T-helper 2 cell (primary cell): Measurements from ENCODE around the gene RCBTB1.
A peak's percentile ranks its signal among the peaks of the same experiment; 100 is the strongest.

Source experiments
- DNase-seq, 5 experiments: peaks; one replicate each; pipeline versions ENCODE4 v3.0.0 to v3.0.0-alpha.2; 2012 to 2022

The RCBTB1 gene

GRCh38 chr13:49554387-49554786, 31.0 kb downstream of the RCBTB1 start:
- no peak for DNase-seq

GRCh38 chr13:49553888-49554287, 31.5 kb downstream of the RCBTB1 start:
- no peak for DNase-seq

- DNase-seq, result no peak
Measured at GRCh38 chr13:49550942-49551644, 34.3 kb downstream of the RCBTB1 start.

GRCh38 chr13:49549289-49549688, 36.1 kb downstream of the RCBTB1 start:
- no peak for DNase-seq

GRCh38 chr13:49546561-49546960, 38.8 kb downstream of the RCBTB1 start:
- DNase-seq, result no peak

- no peak for DNase-seq
Measured at GRCh38 chr13:49545661-49546060, 39.7 kb downstream of the RCBTB1 start.

- DNase-seq, result no peak
Measured at GRCh38 chr13:49543656-49544055, 41.7 kb downstream of the RCBTB1 start.

- DNase-seq, result peak in 1 of 5 experiments; percentile 57
Measured at GRCh38 chr13:49540552-49540951, 44.8 kb downstream of the RCBTB1 start.

GRCh38 chr13:49539746-49540145, 45.6 kb downstream of the RCBTB1 start:
- no peak for DNase-seq

- DNase-seq, result no peak
Measured at GRCh38 chr13:49539313-49539712, 46.0 kb downstream of the RCBTB1 start.

- no peak for DNase-seq
Measured at GRCh38 chr13:49538404-49538803, 47.0 kb downstream of the RCBTB1 start.

- no peak for DNase-seq
Measured at GRCh38 chr13:49536144-49536873, 49.0 kb downstream of the RCBTB1 start.

GRCh38 chr13:49533591-49534269, 51.6 kb downstream of the RCBTB1 start:
- DNase-seq, result no peak

- no peak for DNase-seq
Measured at GRCh38 chr13:49533011-49533410, 52.3 kb downstream of the RCBTB1 start.

- no peak for DNase-seq
Measured at GRCh38 chr13:49532593-49532992, 52.8 kb downstream of the RCBTB1 start.

- no peak for DNase-seq
Measured at GRCh38 chr13:49530457-49530856, 54.9 kb downstream of the RCBTB1 start.

- no peak for DNase-seq
Measured at GRCh38 chr13:49528161-49528560, 57.2 kb downstream of the RCBTB1 start.

GRCh38 chr13:49527123-49527522, 58.2 kb downstream of the RCBTB1 start:
- DNase-seq, result no peak

- DNase-seq, result peak in 1 of 5 experiments; percentile 48
Measured at GRCh38 chr13:49524740-49525501, 60.4 kb downstream of the RCBTB1 start.

- no peak for DNase-seq
Measured at GRCh38 chr13:49521224-49521623, 64.1 kb downstream of the RCBTB1 start.

GRCh38 chr13:49517461-49517860, 67.9 kb downstream of the RCBTB1 start:
- no peak for DNase-seq

- no peak for DNase-seq
Measured at GRCh38 chr13:49516467-49516866, 68.9 kb downstream of the RCBTB1 start.

GRCh38 chr13:49512578-49512977, 72.8 kb downstream of the RCBTB1 start:
- no peak for DNase-seq
